ENCODE results near the gene MAP4K4. TPM values are rescaled to one million over a fixed set of nuclear protein-coding genes. Genes with fewer than 3 reads are reported as not detected.

MAP4K4 gene
- total RNA-seq, 2 experiments from 2014 or later: 67.2 to 181 TPM

DNA sequence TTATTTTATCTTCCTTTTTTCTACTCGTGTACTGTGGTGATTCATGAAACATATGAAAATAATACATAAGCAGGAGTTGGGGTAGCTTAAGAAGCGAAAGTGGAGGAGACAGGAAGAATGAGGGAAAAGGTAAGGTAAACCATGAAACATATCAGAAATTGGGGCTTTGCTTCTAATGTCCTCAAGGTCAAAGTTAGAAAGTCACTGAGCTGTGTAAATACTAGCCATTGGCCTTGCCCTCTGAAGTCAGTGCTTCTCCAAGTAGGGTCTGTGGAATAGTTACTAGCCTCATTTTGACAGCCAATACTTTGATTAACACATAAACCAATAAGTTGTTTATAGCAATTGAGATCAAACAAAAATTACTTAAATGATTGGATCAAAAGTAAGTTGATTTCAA is 117.2 kb downstream of the MAP4K4 start:
- Histone ChIP-seq H3K4me1 (ENCODE audit: insufficient read depth, low read length, poor library complexity, severe bottlenecking) (peaks cover 6% of the 10 kb centered on the region), H3K36me3 (ENCODE audit: insufficient read depth, low read length) (peaks cover 5% of the 10 kb centered on the region), H3K27ac (ENCODE audit: low read depth, low read length, poor library complexity, severe bottlenecking) (no peak overlapping the region), H3K9me3 (ENCODE audit: low read length) (no peaks in the 10 kb centered on the region), H4K20me1 (ENCODE audit: insufficient read depth, low read length) (peaks cover 13% of the 10 kb centered on the region), H2AFZ (ENCODE audit: low read length) (no peak overlapping the region), H3K79me2 (ENCODE audit: insufficient read depth, low read depth, low read length) (peaks cover 71% of the 10 kb centered on the region), H3K4me2 (ENCODE audit: low read length) (no peak overlapping the region), H3K9me2 (ENCODE audit: insufficient read depth, low read length) (no peaks in the 10 kb centered on the region; the same call in 1 of the 2 replicates), H3K4me3 (ENCODE audit: low read depth, low read length, poor library complexity, severe bottlenecking) (no peak overlapping the region)
- intact Hi-C loops (cut with micrococcal nuclease; ENCODE audit: unreplicated experiment): no loop called here
- ChIA-PET CTCF (ENCODE audit: unreplicated experiment) (no interaction called here), POLR2A (no interaction called here)
- BruUV-seq (replicated peaks): no TSS peak
- no peak for TF ChIP-seq EZH2phosphoT487 (IDR thresholded peaks at IDR 0.05; ENCODE audit: borderline replicate concordance, low read depth, low read length)
- TF ChIP-seq, protein P1, sequence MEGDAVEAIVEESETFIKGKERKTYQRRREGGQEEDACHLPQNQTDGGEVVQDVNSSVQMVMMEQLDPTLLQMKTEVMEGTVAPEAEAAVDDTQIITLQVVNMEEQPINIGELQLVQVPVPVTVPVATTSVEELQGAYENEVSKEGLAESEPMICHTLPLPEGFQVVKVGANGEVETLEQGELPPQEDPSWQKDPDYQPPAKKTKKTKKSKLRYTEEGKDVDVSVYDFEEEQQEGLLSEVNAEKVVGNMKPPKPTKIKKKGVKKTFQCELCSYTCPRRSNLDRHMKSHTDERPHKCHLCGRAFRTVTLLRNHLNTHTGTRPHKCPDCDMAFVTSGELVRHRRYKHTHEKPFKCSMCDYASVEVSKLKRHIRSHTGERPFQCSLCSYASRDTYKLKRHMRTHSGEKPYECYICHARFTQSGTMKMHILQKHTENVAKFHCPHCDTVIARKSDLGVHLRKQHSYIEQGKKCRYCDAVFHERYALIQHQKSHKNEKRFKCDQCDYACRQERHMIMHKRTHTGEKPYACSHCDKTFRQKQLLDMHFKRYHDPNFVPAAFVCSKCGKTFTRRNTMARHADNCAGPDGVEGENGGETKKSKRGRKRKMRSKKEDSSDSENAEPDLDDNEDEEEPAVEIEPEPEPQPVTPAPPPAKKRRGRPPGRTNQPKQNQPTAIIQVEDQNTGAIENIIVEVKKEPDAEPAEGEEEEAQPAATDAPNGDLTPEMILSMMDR (conservative IDR thresholded peaks at IDR 0.05; ENCODE audit: low read length): no peak
- DNase-seq (ENCODE audit: low spot score): no peak

GRCh38 chr2:101815154-101815553 is 117.6 kb downstream of the MAP4K4 start:
- Histone ChIP-seq H3K9me2 (ENCODE audit: insufficient read depth, low read length) (no peaks in the 10 kb centered on the region; the same call in 1 of the 2 replicates), H3K9me3 (ENCODE audit: low read length) (no peaks in the 10 kb centered on the region), H2AFZ (ENCODE audit: low read length) (no peak overlapping the region), H3K4me3 (ENCODE audit: low read depth, low read length, poor library complexity, severe bottlenecking) (no peak overlapping the region), H4K20me1 (ENCODE audit: insufficient read depth, low read length) (peaks cover 13% of the 10 kb centered on the region), H3K36me3 (ENCODE audit: insufficient read depth, low read length) (peaks cover 5% of the 10 kb centered on the region; the same call in 1 of the 2 replicates), H3K4me1 (ENCODE audit: insufficient read depth, low read length, poor library complexity, severe bottlenecking) (peaks cover 5% of the 10 kb centered on the region), H3K79me2 (ENCODE audit: insufficient read depth, low read depth, low read length) (peaks cover 71% of the 10 kb centered on the region), H3K27ac (ENCODE audit: low read depth, low read length, poor library complexity, severe bottlenecking) (no peak overlapping the region), H3K4me2 (ENCODE audit: low read length) (no peak overlapping the region)
- intact Hi-C loops (cut with micrococcal nuclease; ENCODE audit: unreplicated experiment): no loop called here
- no peak for DNase-seq (ENCODE audit: low spot score)
- POLR2A ChIA-PET: no interaction called here
- CTCF ChIA-PET (ENCODE audit: unreplicated experiment): no interaction called here
- TF ChIP-seq EZH2phosphoT487 (IDR thresholded peaks at IDR 0.05; ENCODE audit: borderline replicate concordance, low read depth, low read length): no peak
- TF ChIP-seq, protein P1 (conservative IDR thresholded peaks at IDR 0.05; ENCODE audit: low read length): no peak
- no TSS peak for BruUV-seq (replicated peaks)

- H3K9me3 ChIP-seq (ENCODE audit: low read length): no peaks in the 10 kb centered on the region
- no peak overlapping the region for H3K4me3 ChIP-seq (ENCODE audit: low read depth, low read length, poor library complexity, severe bottlenecking)
- peaks cover 5% of the 10 kb centered on the region; the same call in 1 of the 2 replicates for H3K36me3 ChIP-seq (ENCODE audit: insufficient read depth, low read length)
- intact Hi-C loops (cut with micrococcal nuclease; ENCODE audit: unreplicated experiment): no loop called here
- POLR2A ChIA-PET: no interaction called here
- no peak for DNase-seq (ENCODE audit: low spot score)
- no peaks in the 10 kb centered on the region; the same call in 1 of the 2 replicates for H3K9me2 ChIP-seq (ENCODE audit: insufficient read depth, low read length)
- no peak overlapping the region for H2AFZ ChIP-seq (ENCODE audit: low read length)
- peaks cover 5% of the 10 kb centered on the region for H3K4me1 ChIP-seq (ENCODE audit: insufficient read depth, low read length, poor library complexity, severe bottlenecking)
- no peak overlapping the region for H3K27ac ChIP-seq (ENCODE audit: low read depth, low read length, poor library complexity, severe bottlenecking)
- peaks cover 71% of the 10 kb centered on the region for H3K79me2 ChIP-seq (ENCODE audit: insufficient read depth, low read depth, low read length)
- H3K4me2 ChIP-seq (ENCODE audit: low read length): no peak overlapping the region
- TF ChIP-seq, protein P1 (conservative IDR thresholded peaks at IDR 0.05; ENCODE audit: low read length): no peak
- no peak for TF ChIP-seq EZH2phosphoT487 (IDR thresholded peaks at IDR 0.05; ENCODE audit: borderline replicate concordance, low read depth, low read length)
- no TSS peak for BruUV-seq (replicated peaks)
- CTCF ChIA-PET (ENCODE audit: unreplicated experiment): interaction anchor here (1.0 kb wide), 1 partner anchor 10 kb away, joined by 4 read pairs; no protein-coding TSS in a partner anchor
- H4K20me1 ChIP-seq (ENCODE audit: insufficient read depth, low read length): peaks cover 18% of the 10 kb centered on the region
Measured at GRCh38 chr2:101815739-101816391, 118.4 kb downstream of the MAP4K4 start.
